SK-N-SH (cell line): Measurements from ENCODE around the gene THSD7B. TPM values are rescaled to one million over a fixed set of nuclear protein-coding genes. Genes with fewer than 3 reads are reported as not detected.

Experiments used
- CTCF ChIA-PET: fragments of 300-600, 350-600 bp; formaldehyde crosslinking; extraction: SDS; loops from one replicate; lab custom pipeline; 2021; lab: Yijun Ruan, JAX
- POLR2A ChIA-PET: fragments of 350-600 bp; sonication (Branson Sonifier 250); formaldehyde crosslinking; extraction: SDS; loops from one replicate; lab custom pipeline; 2020; ENCODE audit warnings: antibody characterized with exemption, inconsistent platforms; lab: Yijun Ruan, JAX
- DNase-seq: peaks from one replicate; pipeline ENCODE4 v3.0.0; 2012
- H2AFZ ChIP-seq: fragments of 200-600 bp; sonication (generic); 2 replicates; pipeline ENCODE4 v1.8.1; 2016; ENCODE audit warnings: antibody characterized with exemption, mild to moderate bottlenecking, low read depth
- H3F3A ChIP-seq: fragments of 200-600 bp; sonication (generic); replicated peaks from 2 replicates; pipeline ENCODE3; 2016; ENCODE audit warnings: antibody characterized with exemption, mild to moderate bottlenecking; ENCODE audit not compliant: insufficient read depth
- H3K27ac ChIP-seq, 2 experiments: fragments of 200-500 bp in 1 of 2; fragments of 200-600 bp in 1 of 2; sonication (Bioruptor generic) in 1 of 2; sonication (generic), shearing (Covaris generic) in 1 of 2; 2 replicates each; pipeline versions ENCODE4 v1.5.1 to v1.6.1; 2014 to 2016; ENCODE audit warnings: low read depth in 2 of 2, inconsistent platforms in 1 of 2, low read length in 1 of 2, mild to moderate bottlenecking in 1 of 2, mixed read lengths in 1 of 2
- H3K27me3 ChIP-seq: fragments of 200-600 bp; sonication (generic), shearing (Covaris generic); 2 replicates; pipeline ENCODE4 v1.6.1; 2016; ENCODE audit warnings: mixed run types; ENCODE audit not compliant: insufficient read depth
- H3K36me3 ChIP-seq, 2 experiments: fragments of 200-500 bp in 1 of 2; fragments of 200-600 bp in 1 of 2; sonication (Bioruptor generic) in 1 of 2; sonication (generic) in 1 of 2; replicated peaks in 1 of 2; 2 replicates each; pipeline versions ENCODE3 to v1.5.1; 2014 to 2016; ENCODE audit warnings: low read length in 1 of 2, mild to moderate bottlenecking in 1 of 2; ENCODE audit not compliant: insufficient read depth in 2 of 2, control insufficient read depth in 1 of 2
- H3K4me1 ChIP-seq, 2 experiments: fragments of 200-500 bp in 1 of 2; fragments of 200-600 bp in 1 of 2; sonication (Bioruptor generic) in 1 of 2; sonication (generic), shearing (Covaris generic) in 1 of 2; 2 replicates each; pipeline versions ENCODE4 v1.5.1 to v1.6.1; 2014 to 2016; ENCODE audit warnings: low read depth in 1 of 2, low read length in 1 of 2, mixed run types in 1 of 2; ENCODE audit not compliant: insufficient read depth in 2 of 2, control insufficient read depth in 1 of 2
- H3K4me2 ChIP-seq: fragments of 200-600 bp; sonication (generic), shearing (Covaris generic); 2 replicates; pipeline ENCODE4 v1.6.1; 2017; ENCODE audit warnings: mixed run types
- H3K4me3 ChIP-seq, 2 experiments: fragments of 200-500 bp in 1 of 2; fragments of 200-600 bp in 1 of 2; sonication (Bioruptor generic) in 1 of 2; sonication (generic), shearing (Covaris generic) in 1 of 2; 2 replicates each; pipeline versions ENCODE4 v1.5.1 to v1.8.1; 2014 to 2016; ENCODE audit warnings: low read depth in 2 of 2, inconsistent platforms in 1 of 2, low read length in 1 of 2, mild to moderate bottlenecking in 1 of 2, mixed read lengths in 1 of 2, moderate library complexity in 1 of 2
- H3K79me2 ChIP-seq: fragments of 200-600 bp; sonication (generic); 2 replicates; pipeline ENCODE4 v1.8.1; 2017; ENCODE audit warnings: mild to moderate bottlenecking; ENCODE audit not compliant: insufficient read depth
- H3K9ac ChIP-seq: fragments of 200-600 bp; sonication (generic); 2 replicates; pipeline ENCODE4 v1.6.1; 2017; ENCODE audit warnings: mixed run types
- H3K9me2 ChIP-seq: fragments of 200-600 bp; sonication (generic); 2 replicates; pipeline ENCODE4 v1.6.1; 2017; ENCODE audit warnings: mixed run types
- H3K9me3 ChIP-seq: fragments of 200-600 bp; sonication (generic); 2 replicates; pipeline ENCODE4 v1.6.1; 2017; ENCODE audit warnings: mixed run types, mild to moderate bottlenecking, moderate library complexity
- H4K20me1 ChIP-seq: fragments of 200-600 bp; sonication (generic); 2 replicates; pipeline ENCODE4 v1.6.1; 2017; ENCODE audit warnings: mild to moderate bottlenecking, mixed run types; ENCODE audit not compliant: insufficient read depth
- CHD2 ChIP-seq: fragments of 150-350 bp; IDR thresholded peaks from 2 replicates; pipeline ENCODE4 v1.6.1; 2018; ENCODE audit warnings: low read length; ENCODE audit not compliant: partially characterized antibody
- FOXM1 ChIP-seq: IDR thresholded peaks from 2 replicates; pipeline ENCODE4 v1.4.0; 2012; ENCODE audit warnings: low read depth, mild to moderate bottlenecking
- GABPA ChIP-seq: IDR thresholded peaks from 2 replicates; pipeline ENCODE4 v1.4.0; 2012; ENCODE audit warnings: low read depth, mild to moderate bottlenecking
- GATA2 ChIP-seq: sonication (generic); formaldehyde crosslinking; IDR thresholded peaks from 2 replicates; pipeline ENCODE4 v1.5.0; 2020; ENCODE audit warnings: mild to moderate bottlenecking, missing genetic modification reagents
- MXI1 ChIP-seq: IDR thresholded peaks from 2 replicates; pipeline ENCODE4 v1.6.1; 2012; ENCODE audit warnings: mild to moderate bottlenecking, low read depth, low read length, improper control_type of control experiment
- NFIC ChIP-seq: IDR thresholded peaks from 2 replicates; pipeline ENCODE4 v1.4.0; 2012; ENCODE audit warnings: borderline replicate concordance
- POLR2AphosphoS5 ChIP-seq: IDR thresholded peaks from 2 replicates; pipeline ENCODE4 v1.6.1; 2012; ENCODE audit warnings: low read depth, low read length
- RFX5 ChIP-seq: IDR thresholded peaks from 2 replicates; pipeline ENCODE4 v1.6.1; 2012; ENCODE audit warnings: mild to moderate bottlenecking, improper control_type of control experiment, low read length
- SIN3A ChIP-seq: IDR thresholded peaks from 2 replicates; pipeline ENCODE4 v1.6.1; 2012; ENCODE audit warnings: low read depth, mild to moderate bottlenecking, low read length, moderate library complexity, borderline replicate concordance
- SMC3 ChIP-seq: IDR thresholded peaks from 2 replicates; pipeline ENCODE4 v1.6.1; 2012; ENCODE audit warnings: low read depth, low read length, improper control_type of control experiment
- TCF12 ChIP-seq: IDR thresholded peaks from 2 replicates; pipeline ENCODE4 v1.4.0; 2012
- USF2 ChIP-seq: fragments of 150-350 bp; IDR thresholded peaks from 2 replicates; pipeline ENCODE4 v1.6.1; 2017; ENCODE audit warnings: antibody characterized with exemption, low read length, low read depth, borderline replicate concordance
- YY1 ChIP-seq: IDR thresholded peaks from 2 replicates; pipeline ENCODE4 v1.4.0; 2012; ENCODE audit warnings: low read depth, mild to moderate bottlenecking
- polyA plus RNA-seq, 3 experiments: library from polyadenylated mRNA; depleted of rRNA; stranded (reverse); fragments of >200 nt; gene quantifications; 2 replicates each; pipeline ENCODE4 v1.2.3, GENCODE V29; 2012
- TF ChIP-seq, protein P1 (sequence below): IDR thresholded peaks from 2 replicates; pipeline ENCODE4 v1.6.1; 2012; ENCODE audit warnings: mild to moderate bottlenecking, low read depth, low read length, moderate library complexity
- TF ChIP-seq, protein P2 (sequence below): fragments of 150-350 bp; IDR thresholded peaks from 2 replicates; pipeline ENCODE4 v1.6.1; 2016; ENCODE audit warnings: mild to moderate bottlenecking, low read depth, low read length

The THSD7B gene
- polyA plus RNA-seq, 1 of the 3 experiments (the other 2 are of a cell fraction) = not detected

- no peaks in the 10 kb centered on the region for H3F3A ChIP-seq
- TF ChIP-seq SIN3A (no peak), RFX5 (no peak), MXI1 (no peak), POLR2AphosphoS5 (no peak), NFIC (no peak), GABPA (no peak), CHD2 (no peak), USF2 (no peak), YY1 (no peak), SMC3 (no peak), TCF12 (no peak), GATA2 (CRISPR knock-in tag) (no peak), FOXM1 (no peak)
- TF ChIP-seq, protein P1, sequence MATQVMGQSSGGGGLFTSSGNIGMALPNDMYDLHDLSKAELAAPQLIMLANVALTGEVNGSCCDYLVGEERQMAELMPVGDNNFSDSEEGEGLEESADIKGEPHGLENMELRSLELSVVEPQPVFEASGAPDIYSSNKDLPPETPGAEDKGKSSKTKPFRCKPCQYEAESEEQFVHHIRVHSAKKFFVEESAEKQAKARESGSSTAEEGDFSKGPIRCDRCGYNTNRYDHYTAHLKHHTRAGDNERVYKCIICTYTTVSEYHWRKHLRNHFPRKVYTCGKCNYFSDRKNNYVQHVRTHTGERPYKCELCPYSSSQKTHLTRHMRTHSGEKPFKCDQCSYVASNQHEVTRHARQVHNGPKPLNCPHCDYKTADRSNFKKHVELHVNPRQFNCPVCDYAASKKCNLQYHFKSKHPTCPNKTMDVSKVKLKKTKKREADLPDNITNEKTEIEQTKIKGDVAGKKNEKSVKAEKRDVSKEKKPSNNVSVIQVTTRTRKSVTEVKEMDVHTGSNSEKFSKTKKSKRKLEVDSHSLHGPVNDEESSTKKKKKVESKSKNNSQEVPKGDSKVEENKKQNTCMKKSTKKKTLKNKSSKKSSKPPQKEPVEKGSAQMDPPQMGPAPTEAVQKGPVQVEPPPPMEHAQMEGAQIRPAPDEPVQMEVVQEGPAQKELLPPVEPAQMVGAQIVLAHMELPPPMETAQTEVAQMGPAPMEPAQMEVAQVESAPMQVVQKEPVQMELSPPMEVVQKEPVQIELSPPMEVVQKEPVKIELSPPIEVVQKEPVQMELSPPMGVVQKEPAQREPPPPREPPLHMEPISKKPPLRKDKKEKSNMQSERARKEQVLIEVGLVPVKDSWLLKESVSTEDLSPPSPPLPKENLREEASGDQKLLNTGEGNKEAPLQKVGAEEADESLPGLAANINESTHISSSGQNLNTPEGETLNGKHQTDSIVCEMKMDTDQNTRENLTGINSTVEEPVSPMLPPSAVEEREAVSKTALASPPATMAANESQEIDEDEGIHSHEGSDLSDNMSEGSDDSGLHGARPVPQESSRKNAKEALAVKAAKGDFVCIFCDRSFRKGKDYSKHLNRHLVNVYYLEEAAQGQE = no peak
- TF ChIP-seq, protein P2, sequence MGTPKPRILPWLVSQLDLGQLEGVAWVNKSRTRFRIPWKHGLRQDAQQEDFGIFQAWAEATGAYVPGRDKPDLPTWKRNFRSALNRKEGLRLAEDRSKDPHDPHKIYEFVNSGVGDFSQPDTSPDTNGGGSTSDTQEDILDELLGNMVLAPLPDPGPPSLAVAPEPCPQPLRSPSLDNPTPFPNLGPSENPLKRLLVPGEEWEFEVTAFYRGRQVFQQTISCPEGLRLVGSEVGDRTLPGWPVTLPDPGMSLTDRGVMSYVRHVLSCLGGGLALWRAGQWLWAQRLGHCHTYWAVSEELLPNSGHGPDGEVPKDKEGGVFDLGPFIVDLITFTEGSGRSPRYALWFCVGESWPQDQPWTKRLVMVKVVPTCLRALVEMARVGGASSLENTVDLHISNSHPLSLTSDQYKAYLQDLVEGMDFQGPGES = no peak
- H3K4me1 ChIP-seq = no peaks in the 10 kb centered on the region
- no peaks in the 10 kb centered on the region for H3K9me2 ChIP-seq
- POLR2A ChIA-PET = no interaction called here
- no peaks in the 10 kb centered on the region for H3K36me3 ChIP-seq
- no peaks in the 10 kb centered on the region for H4K20me1 ChIP-seq
- H3K79me2 ChIP-seq = no peaks in the 10 kb centered on the region
- H3K4me3 ChIP-seq = no peak overlapping the region
- H3K27me3 ChIP-seq = no peaks in the 10 kb centered on the region
- no peak overlapping the region for H3K9ac ChIP-seq
- H3K9me3 ChIP-seq = no peaks in the 10 kb centered on the region
- DNase-seq = no peak
- no peak overlapping the region for H3K27ac ChIP-seq
- no peak overlapping the region for H3K4me2 ChIP-seq
- H2AFZ ChIP-seq = no peak overlapping the region
- CTCF ChIA-PET = interaction anchor here (0.6 to 0.7 kb wide), 2 partner anchors 31 to 201 kb away, joined by 3 read pairs; no protein-coding TSS in a partner anchor
Measured at GRCh38 chr2:137449454-137449853, 684.1 kb downstream of the THSD7B start.
